ENCODE data around the gene SOX5.
"Not testable (repeated sequence)": the region's sequence is repeated elsewhere in the genome, so short reads cannot be mapped to it uniquely, and the experiment has no call there.

SOX5 gene

DNA sequence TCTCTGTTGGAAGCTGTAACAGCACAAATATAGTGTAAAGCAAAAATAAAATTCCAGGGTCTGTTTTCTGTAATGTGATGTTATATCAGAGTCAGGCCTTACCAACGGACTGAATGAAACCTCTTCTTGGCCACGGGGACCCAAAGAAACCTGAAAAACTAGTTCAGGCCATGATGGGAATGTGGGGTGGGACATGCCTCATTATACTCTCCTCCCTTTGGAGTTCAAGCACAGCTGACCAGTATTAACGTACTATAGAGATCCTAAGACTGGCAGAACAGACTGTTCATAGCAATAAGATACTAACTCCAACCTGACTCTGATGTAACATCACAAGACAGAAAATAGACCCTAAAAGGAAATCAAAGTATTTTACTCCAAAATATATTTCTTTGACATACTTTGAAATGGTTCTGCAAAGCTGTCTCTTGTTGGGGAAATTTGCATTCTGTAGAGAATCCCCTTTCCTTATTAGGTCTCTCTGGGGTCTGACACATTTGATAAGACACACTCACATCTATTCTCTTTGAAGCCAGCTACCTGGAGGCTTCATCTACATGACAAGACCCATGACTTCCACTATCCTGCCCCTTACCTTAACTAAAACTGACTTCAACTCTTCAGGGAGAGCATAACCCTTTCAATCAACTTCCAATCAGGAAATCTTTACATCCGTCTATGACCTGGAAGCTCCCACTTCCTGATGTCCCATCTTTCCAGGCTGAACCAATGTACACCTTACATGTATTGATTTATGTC is 444.6 kb downstream of the SOX5 start:
- no peak for DNase-seq (ENCODE audit: extremely low read depth in 1 of 2, low read depth in 1 of 2)

DNA sequence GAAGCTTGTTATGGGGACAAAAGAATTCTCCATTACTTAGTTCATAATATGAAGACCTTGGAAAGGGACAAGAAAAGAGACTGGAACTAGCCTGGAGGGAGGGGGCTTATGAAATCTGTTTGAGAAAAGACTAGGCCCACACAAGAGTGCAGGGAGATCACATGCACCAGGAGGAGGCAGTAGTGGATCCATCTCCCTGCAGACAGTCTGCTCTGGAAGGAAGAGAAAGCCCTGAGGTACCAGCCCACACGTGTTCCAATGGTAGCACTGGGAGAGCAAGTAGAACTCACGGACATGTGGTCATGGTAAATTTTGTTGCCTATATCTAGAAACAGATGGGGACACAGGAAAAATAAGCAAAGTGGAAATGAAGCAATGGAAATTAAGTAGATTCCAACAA is 445.4 kb downstream of the SOX5 start:
- DNase-seq (ENCODE audit: extremely low read depth in 1 of 2, low read depth in 1 of 2): no peak

DNA sequence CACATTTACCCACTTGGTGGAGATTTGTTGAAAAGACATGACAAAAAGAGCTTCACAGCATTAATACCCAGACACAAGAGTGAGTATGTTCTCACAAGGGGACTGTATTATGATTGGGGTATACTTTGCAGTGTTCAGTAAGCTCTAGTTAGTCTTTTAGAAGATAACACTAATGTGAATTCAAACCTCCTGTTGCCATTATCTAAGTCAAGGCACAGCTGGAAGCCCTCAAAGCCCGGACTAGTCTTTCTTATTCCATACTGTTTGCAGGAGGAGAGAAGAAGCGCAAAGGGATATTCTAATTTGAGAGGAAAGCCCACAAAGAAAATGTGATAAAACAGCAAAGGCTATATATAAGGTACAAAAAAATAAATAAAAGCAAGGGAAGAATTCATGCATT is 445.9 kb downstream of the SOX5 start:
- no peak for DNase-seq (ENCODE audit: extremely low read depth in 1 of 2, low read depth in 1 of 2)

DNA sequence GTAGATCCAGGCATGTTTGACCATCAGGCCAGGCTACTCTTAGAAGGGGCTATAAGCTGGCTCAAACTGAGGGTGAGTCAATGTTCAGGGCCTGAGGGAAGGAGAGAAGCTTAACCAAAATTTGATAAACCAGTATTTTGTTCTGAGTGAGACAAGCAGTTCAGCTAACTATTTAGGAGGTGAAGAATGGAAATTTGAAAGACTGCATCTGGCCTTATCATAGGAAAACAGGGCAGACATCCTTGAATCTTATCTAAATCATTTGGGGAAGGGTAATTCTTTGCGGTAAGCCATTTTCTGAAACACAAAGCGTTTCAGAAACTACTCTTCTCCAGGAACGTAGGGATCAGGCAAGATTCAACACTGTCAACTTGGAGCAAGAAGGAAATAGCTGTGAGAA is 447.2 kb downstream of the SOX5 start:
- DNase-seq (ENCODE audit: extremely low read depth in 1 of 2, low read depth in 1 of 2): no peak

DNA sequence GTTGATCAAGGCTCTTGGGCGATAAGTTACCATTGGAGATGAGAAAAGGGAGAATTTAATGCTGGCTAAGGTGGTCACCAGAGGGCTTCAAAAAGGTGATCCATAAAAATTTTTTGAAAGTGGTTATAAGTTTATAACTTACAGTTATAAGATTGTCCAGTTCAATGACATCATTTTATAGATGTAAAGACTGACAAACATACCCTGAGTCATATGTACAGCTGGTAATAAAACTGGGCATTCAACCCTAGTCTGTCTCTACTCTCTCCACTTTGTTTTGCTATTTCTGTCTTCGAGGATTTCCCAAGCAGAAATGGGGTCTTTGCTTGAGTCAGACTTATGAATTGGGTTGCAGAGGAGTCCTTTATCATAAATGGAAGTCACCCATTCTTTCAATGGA is 454.0 kb downstream of the SOX5 start:
- DNase-seq (ENCODE audit: extremely low read depth in 1 of 2, low read depth in 1 of 2): no peak

DNA sequence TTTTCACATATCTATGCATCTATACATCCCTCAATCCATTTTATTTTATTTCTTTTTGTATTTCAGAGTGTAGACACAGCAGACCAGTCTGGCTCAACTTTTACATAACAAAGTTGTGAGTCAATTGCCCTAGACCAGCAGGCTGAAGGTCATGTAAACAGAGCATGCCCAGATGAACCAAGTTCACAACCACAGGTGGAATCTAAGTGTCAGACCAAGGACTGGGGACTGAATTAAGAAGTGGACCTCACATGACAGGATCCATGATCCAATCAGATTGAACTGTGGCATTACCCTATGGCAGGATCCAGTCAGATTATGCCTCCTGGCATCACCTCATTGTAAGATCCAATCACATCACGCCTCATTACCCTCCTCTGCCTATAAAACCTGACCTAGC is 455.8 kb downstream of the SOX5 start:
- DNase-seq (ENCODE audit: extremely low read depth in 1 of 2, low read depth in 1 of 2): no peak

DNA sequence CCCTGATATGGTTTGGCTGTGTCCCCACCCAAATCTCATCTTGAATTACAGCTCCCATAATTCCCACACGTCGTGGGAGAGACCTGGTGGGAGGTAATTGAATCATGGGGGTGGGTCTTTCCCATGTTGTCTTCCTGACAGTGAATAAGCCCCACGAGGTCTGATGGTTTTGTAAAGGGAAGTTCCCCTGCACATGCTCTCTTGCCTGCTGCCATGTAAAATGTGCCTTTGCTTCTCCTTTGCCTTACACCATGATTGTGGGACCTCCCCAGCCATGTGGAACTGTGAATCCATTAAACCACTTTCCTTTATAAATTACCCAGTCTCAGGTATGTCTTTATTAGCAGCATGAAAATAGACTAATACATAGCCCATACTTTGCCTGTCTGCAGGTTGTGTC is 458.4 kb downstream of the SOX5 start:
- not testable (repeated sequence) for DNase-seq (ENCODE audit: extremely low read depth in 1 of 2, low read depth in 1 of 2)

DNA sequence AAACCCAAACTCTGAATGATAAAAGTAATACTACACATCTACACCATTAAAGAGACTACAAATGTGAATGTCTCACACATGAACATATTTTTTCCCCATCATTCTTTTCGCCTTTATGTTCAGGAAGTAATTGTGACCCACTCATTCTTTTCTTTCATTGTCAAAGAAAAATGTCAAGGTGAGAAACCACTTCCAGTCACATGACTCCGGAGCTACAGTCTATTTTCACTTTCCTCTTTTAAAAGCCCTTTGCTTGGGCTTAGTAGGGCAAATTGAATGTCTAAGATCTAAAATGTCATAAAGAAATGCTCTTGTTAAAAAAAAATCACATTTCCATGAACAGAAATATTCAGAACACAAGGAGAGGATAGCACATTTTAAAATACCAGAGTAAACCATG is 461.3 kb downstream of the SOX5 start:
- DNase-seq (ENCODE audit: extremely low read depth in 1 of 2, low read depth in 1 of 2): no peak

DNA sequence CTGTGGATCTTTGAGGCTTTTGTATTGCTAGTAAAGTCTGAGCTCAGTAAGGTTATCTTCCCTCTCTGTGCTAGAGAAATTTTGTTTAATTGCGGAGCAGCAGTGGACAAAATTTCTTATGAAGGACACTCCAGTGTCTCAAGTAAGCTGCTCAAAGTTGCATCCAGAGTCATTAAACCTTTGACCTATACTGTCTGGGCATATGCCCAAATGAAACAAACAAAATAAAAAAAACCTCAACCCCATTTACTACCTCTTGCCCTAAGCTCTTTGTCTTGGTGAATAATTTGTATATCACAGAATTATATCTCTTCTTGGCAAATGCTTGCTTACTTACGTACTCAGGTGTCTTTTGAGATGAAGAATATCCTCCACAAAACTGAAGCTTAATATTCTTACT is 465.2 kb downstream of the SOX5 start:
- DNase-seq (ENCODE audit: extremely low read depth in 1 of 2, low read depth in 1 of 2): no peak

DNA sequence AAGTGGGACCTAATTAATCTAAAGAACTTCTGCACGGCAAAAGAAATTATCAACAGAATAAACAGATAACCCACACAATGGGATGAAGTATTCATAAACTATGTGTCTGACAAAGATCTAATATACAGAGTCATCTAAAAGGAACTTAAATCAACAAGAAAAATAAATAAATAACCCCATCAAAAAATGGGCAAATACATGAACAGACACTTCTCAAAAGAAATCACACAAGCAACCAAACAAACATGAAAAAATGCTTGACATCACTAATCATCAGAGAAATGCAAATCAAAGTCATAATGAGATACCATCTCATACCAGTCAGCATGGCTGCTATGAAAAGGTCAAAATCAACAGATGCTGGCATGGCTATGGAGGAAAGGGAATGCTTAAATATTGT is 466.9 kb downstream of the SOX5 start:
- no peak for DNase-seq (ENCODE audit: extremely low read depth in 1 of 2, low read depth in 1 of 2)

Data from stimulated activated CD8-positive, alpha-beta memory T cell treated with anti-CD3 and anti-CD28 coated beads, Interleukin-7, amount 100 ng/mL, for 48 hours (primary cell).